Astrocyte (in vitro differentiated cells and primary cell): ENCODE measurements around the gene OXSM. TPM values are rescaled to one million over a fixed set of nuclear protein-coding genes. Genes with fewer than 3 reads are reported as not detected.

Source experiments
- DNase-seq: peaks from one replicate; pipeline ENCODE4 v3.0.0-alpha.2; 2010; ENCODE audit warnings: low read depth
- FAIRE-seq: peaks from 2 replicates; lab custom pipeline; 2011; peaks lifted over from hg19 to GRCh38; lab: Jason Lieb, UNC
- H2AFZ ChIP-seq: 2 replicates; pipeline ENCODE4 v1.6.0; 2012; ENCODE audit warnings: low read depth, low read length, inconsistent platforms
- H3K27ac ChIP-seq: 2 replicates; pipeline ENCODE4 v1.5.1; 2011; ENCODE audit warnings: low read depth, low read length, inconsistent platforms
- H3K27me3 ChIP-seq: 2 replicates; pipeline ENCODE4 v1.6.0; 2011; ENCODE audit warnings: low read length, inconsistent platforms; ENCODE audit not compliant: insufficient read depth
- H3K36me3 ChIP-seq: 2 replicates; pipeline ENCODE4 v1.5.1; 2011; ENCODE audit warnings: low read length, inconsistent platforms; ENCODE audit not compliant: insufficient read depth
- H3K4me1 ChIP-seq: 2 replicates; pipeline ENCODE4 v1.5.1; 2011; ENCODE audit warnings: low read length, inconsistent platforms; ENCODE audit not compliant: insufficient read depth
- H3K4me2 ChIP-seq: 2 replicates; pipeline ENCODE4 v1.6.0; 2012; ENCODE audit warnings: low read length, inconsistent platforms
- H3K4me3 ChIP-seq: 2 replicates; pipeline ENCODE4 v1.5.1; 2011; ENCODE audit warnings: low read depth, mild to moderate bottlenecking, low read length, inconsistent platforms; ENCODE audit not compliant: insufficient read depth
- H3K79me2 ChIP-seq: 2 replicates; pipeline ENCODE4 v1.6.0; 2012; ENCODE audit warnings: mild to moderate bottlenecking, low read length, inconsistent platforms; ENCODE audit not compliant: insufficient read depth
- H3K9ac ChIP-seq: 2 replicates; pipeline ENCODE4 v1.6.0; 2012; ENCODE audit warnings: mild to moderate bottlenecking, low read length, inconsistent platforms
- H3K9me3 ChIP-seq: 2 replicates; pipeline ENCODE4 v1.5.1; 2012; ENCODE audit warnings: low read depth, mild to moderate bottlenecking, low read length, inconsistent platforms; ENCODE audit not compliant: insufficient read depth
- H4K20me1 ChIP-seq: 2 replicates; pipeline ENCODE4 v1.6.0; 2012; ENCODE audit warnings: low read length, inconsistent platforms; ENCODE audit not compliant: insufficient read depth
- H3K27ac Mint-ChIP-seq: one replicate; pipeline ENCODE4 v1.8.0; 2021; ENCODE audit warnings: mild to moderate bottlenecking, mixed read lengths; ENCODE audit not compliant: unreplicated experiment
- H3K27me3 Mint-ChIP-seq: one replicate; pipeline ENCODE4 v1.8.0; 2021; ENCODE audit warnings: low read depth, mixed read lengths; ENCODE audit not compliant: unreplicated experiment
- H3K36me3 Mint-ChIP-seq: one replicate; pipeline ENCODE4 v1.8.0; 2021; ENCODE audit warnings: low read depth, mixed read lengths; ENCODE audit not compliant: unreplicated experiment
- H3K4me1 Mint-ChIP-seq: one replicate; pipeline ENCODE4 v1.8.0; 2021; ENCODE audit warnings: low read depth, mixed read lengths; ENCODE audit not compliant: unreplicated experiment
- H3K4me3 Mint-ChIP-seq: one replicate; pipeline ENCODE4 v1.8.0; 2021; ENCODE audit warnings: mild to moderate bottlenecking, moderate library complexity, mixed read lengths; ENCODE audit not compliant: unreplicated experiment
- H3K9me3 Mint-ChIP-seq: one replicate; pipeline ENCODE4 v1.8.0; 2021; ENCODE audit warnings: mild to moderate bottlenecking, mixed read lengths; ENCODE audit not compliant: unreplicated experiment
- EZH2 ChIP-seq: IDR thresholded peaks from 2 replicates; pipeline ENCODE4 v1.6.1; 2012; ENCODE audit warnings: mild to moderate bottlenecking, low read length, inconsistent platforms; ENCODE audit not compliant: insufficient read depth
- total RNA-seq: library from RNA; stranded (reverse); gene quantifications from 2 replicates; pipeline ENCODE4 v1.2.1, GENCODE V29; 2021
- TF ChIP-seq, protein P1 (sequence below): IDR thresholded peaks from 2 replicates; pipeline ENCODE4 v1.5.1; 2011; ENCODE audit warnings: low read depth, mild to moderate bottlenecking, inconsistent platforms, low read length, moderate library complexity; ENCODE audit not compliant: insufficient read depth

Gene OXSM
- total RNA-seq, 1 donor from 2014 or later, result 6.1 TPM

DNA sequence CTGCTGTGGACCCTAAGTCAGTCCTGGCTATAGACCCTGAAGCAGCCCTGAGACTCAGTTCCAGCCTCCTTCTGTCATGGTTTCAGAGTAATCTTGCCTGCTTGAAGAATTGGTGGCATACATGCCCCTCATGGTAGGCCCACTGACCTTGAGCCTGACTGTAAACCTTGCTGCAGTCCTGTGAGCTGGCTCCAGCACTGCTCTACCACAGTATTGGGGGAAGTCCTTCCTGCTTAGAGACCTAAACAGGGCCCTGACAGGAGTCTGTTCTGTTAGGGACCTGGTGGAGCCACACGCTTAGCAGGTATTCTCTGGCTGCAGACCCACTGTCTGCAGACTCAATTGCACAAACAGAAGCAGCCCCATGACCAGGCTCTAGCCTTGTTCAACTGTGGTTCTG, 47.1 kb downstream of the OXSM start:
- no peaks in the 10 kb centered on the region for H3K79me2 ChIP-seq
- H3K4me1 Mint-ChIP-seq, result no peaks in the 10 kb centered on the region
- no peaks in the 10 kb centered on the region for H3K27me3 Mint-ChIP-seq
- H3K4me1 ChIP-seq, result no peaks in the 10 kb centered on the region
- DNase-seq, result no peak
- H3K27ac Mint-ChIP-seq, result no peak overlapping the region
- H3K4me3 Mint-ChIP-seq, result no peak overlapping the region
- TF ChIP-seq, protein P1, sequence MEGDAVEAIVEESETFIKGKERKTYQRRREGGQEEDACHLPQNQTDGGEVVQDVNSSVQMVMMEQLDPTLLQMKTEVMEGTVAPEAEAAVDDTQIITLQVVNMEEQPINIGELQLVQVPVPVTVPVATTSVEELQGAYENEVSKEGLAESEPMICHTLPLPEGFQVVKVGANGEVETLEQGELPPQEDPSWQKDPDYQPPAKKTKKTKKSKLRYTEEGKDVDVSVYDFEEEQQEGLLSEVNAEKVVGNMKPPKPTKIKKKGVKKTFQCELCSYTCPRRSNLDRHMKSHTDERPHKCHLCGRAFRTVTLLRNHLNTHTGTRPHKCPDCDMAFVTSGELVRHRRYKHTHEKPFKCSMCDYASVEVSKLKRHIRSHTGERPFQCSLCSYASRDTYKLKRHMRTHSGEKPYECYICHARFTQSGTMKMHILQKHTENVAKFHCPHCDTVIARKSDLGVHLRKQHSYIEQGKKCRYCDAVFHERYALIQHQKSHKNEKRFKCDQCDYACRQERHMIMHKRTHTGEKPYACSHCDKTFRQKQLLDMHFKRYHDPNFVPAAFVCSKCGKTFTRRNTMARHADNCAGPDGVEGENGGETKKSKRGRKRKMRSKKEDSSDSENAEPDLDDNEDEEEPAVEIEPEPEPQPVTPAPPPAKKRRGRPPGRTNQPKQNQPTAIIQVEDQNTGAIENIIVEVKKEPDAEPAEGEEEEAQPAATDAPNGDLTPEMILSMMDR, result no peak
- no peak for TF ChIP-seq EZH2
- H3K4me3 ChIP-seq, result no peak overlapping the region
- H3K27ac ChIP-seq, result no peak overlapping the region
- no peaks in the 10 kb centered on the region for H3K9me3 Mint-ChIP-seq
- no peaks in the 10 kb centered on the region for H3K36me3 Mint-ChIP-seq
- no peak overlapping the region for H3K4me2 ChIP-seq
- H3K9me3 ChIP-seq, result no peaks in the 10 kb centered on the region
- H3K9ac ChIP-seq, result no peak overlapping the region
- no peak for FAIRE-seq
- no peaks in the 10 kb centered on the region for H3K27me3 ChIP-seq
- no peak overlapping the region for H2AFZ ChIP-seq
- no peaks in the 10 kb centered on the region for H3K36me3 ChIP-seq
- H4K20me1 ChIP-seq, result no peaks in the 10 kb centered on the region

DNA sequence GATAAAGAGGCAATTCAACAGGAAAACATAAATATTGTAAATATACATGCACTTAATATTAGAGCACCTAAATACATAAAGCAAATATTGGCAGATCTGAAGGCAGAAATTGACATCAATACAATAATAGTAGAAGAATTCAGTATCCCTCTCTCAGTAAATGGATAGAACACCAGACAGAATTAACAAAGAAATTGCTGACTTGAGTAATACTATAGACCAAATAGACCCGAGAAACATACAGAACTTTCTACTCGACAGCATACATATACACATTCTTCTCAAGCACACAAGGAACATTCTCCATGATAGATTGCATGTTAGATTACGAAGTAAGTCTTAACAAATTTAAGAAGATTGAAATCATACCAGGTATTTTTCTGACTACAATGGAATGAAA, 50.2 kb downstream of the OXSM start:
- Histone ChIP-seq H3K4me3 (no peak overlapping the region), H4K20me1 (no peaks in the 10 kb centered on the region), H3K9me3 (no peaks in the 10 kb centered on the region), H3K4me2 (no peak overlapping the region), H3K9ac (no peak overlapping the region), H3K4me1 (no peaks in the 10 kb centered on the region), H3K79me2 (no peaks in the 10 kb centered on the region), H3K27ac (no peak overlapping the region), H3K27me3 (no peaks in the 10 kb centered on the region), H2AFZ (no peak overlapping the region), H3K36me3 (no peaks in the 10 kb centered on the region)
- H3K27me3 Mint-ChIP-seq, result no peaks in the 10 kb centered on the region
- TF ChIP-seq, protein P1, result no peak
- no peak for TF ChIP-seq EZH2
- H3K4me3 Mint-ChIP-seq, result no peak overlapping the region
- H3K27ac Mint-ChIP-seq, result no peak overlapping the region
- FAIRE-seq (no peak), DNase-seq (no peak)
- H3K9me3 Mint-ChIP-seq, result no peaks in the 10 kb centered on the region
- H3K36me3 Mint-ChIP-seq, result no peaks in the 10 kb centered on the region
- no peaks in the 10 kb centered on the region for H3K4me1 Mint-ChIP-seq

DNA sequence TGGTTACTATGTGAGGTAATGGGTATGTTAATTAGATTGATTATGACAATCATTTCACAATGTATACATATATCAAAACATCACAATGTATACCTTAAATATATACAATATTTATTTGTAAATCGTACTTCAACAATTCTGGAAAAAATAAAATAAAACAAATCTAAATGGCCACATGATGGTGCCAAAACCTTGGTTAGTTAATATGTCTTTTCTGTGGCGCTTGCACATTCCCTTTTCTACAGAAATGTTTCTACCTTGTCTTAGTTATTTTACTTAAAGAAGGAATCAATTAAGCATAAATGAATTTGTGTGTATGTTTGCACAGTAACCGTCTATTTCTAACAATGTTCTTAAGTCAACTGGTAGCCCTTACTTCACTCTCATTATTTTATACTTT, 53.4 kb downstream of the OXSM start:
- H3K79me2 ChIP-seq, result no peaks in the 10 kb centered on the region
- H3K27ac Mint-ChIP-seq, result no peak overlapping the region
- no peaks in the 10 kb centered on the region for H3K36me3 ChIP-seq
- H3K9me3 ChIP-seq, result no peaks in the 10 kb centered on the region
- H3K4me3 ChIP-seq, result no peak overlapping the region
- no peak overlapping the region for H3K27ac ChIP-seq
- H3K27me3 Mint-ChIP-seq, result no peaks in the 10 kb centered on the region
- no peak overlapping the region for H2AFZ ChIP-seq
- no peaks in the 10 kb centered on the region for H3K36me3 Mint-ChIP-seq
- H3K27me3 ChIP-seq, result no peaks in the 10 kb centered on the region
- no peak overlapping the region for H3K4me3 Mint-ChIP-seq
- H3K9me3 Mint-ChIP-seq, result no peaks in the 10 kb centered on the region
- no peak for TF ChIP-seq EZH2
- TF ChIP-seq, protein P1, result no peak
- no peaks in the 10 kb centered on the region for H3K4me1 Mint-ChIP-seq
- H4K20me1 ChIP-seq, result no peaks in the 10 kb centered on the region
- no peak for DNase-seq
- H3K4me1 ChIP-seq, result no peaks in the 10 kb centered on the region
- H3K4me2 ChIP-seq, result no peak overlapping the region
- no peak overlapping the region for H3K9ac ChIP-seq
- no peak for FAIRE-seq

Other genes with a start within 250 kb of the OXSM start
- 78.6 and 91.4 TPM in 2 replicates for gene TOP2B, start 125.2 kb upstream of the OXSM start, total RNA-seq
- gene NGLY1, start 6.6 kb upstream of the OXSM start, total RNA-seq, result 23.9 and 28.0 TPM in 2 replicates